GM18499 (cell line): Measurements from ENCODE around the gene KRTAP5-11.
"Not testable (repeated sequence)": the region's sequence is repeated elsewhere in the genome, so short reads cannot be mapped to it uniquely, and the experiment has no call there.

Source experiments
- ATAC-seq: cut with Tn5 transposase; IDR thresholded peaks from one replicate; pipeline ENCODE4 v1.9.1; 2021; ENCODE audit warnings: moderate number of reproducible peaks; ENCODE audit not compliant: insufficient read depth, unreplicated experiment

Gene KRTAP5-11, protein sequence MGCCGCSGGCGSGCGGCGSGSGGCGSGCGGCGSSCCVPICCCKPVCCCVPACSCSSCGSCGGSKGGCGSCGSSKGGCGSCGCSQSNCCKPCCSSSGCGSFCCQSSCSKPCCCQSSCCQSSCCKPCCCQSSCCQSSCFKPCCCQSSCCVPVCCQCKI

DNA sequence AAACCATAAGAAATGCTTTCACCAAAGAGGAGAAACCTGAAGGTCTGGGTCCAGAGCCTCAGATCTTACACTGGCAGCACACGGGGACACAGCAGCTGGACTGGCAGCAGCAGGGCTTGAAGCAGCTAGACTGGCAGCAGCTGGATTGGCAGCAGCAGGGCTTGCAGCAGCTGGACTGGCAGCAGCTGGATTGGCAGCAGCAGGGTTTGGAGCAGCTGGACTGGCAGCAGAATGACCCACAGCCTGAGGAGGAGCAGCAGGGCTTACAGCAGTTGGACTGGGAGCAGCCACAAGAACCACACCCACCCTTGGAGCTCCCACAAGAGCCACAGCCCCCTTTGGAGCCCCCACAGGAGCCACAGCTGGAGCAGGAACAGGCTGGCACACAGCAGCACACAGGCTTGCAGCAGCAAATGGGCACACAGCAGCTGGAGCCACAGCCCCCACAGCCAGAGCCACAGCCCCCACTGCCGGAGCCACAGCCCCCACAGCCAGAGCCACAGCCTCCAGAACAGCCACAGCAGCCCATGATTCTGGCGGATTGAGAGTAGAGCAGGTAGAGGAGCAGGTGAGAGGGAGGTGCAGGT lies at the start of gene KRTAP5-11:
TSS of gene KRTAP5-11 (minus strand) at position 567 of the 587 bp plus-strand sequence. CDS start at position 529, 38 bp downstream.
- ATAC-seq: no peak

DNA sequence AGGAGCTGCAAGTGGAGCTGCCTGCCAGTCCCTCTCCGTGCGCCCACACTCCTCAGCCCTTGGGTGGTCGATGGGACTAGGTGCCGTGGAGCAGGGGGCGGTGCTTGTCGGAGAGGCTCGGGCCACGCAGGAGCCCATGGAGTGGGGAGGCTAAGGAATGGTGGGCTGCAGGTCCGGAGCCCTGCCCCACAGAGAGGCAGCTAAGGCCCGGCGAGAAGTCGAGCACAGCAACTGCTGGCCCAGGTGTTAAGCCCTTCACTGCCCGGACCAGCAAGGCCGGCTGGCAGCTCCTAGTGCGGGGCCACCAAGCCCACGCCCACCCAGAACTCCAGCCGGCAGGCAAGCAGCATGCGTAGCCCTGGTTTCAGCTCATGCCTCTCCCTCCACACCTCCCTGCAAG lies 48.9 kb upstream of the KRTAP5-11 start:
- not testable (repeated sequence) for ATAC-seq

DNA sequence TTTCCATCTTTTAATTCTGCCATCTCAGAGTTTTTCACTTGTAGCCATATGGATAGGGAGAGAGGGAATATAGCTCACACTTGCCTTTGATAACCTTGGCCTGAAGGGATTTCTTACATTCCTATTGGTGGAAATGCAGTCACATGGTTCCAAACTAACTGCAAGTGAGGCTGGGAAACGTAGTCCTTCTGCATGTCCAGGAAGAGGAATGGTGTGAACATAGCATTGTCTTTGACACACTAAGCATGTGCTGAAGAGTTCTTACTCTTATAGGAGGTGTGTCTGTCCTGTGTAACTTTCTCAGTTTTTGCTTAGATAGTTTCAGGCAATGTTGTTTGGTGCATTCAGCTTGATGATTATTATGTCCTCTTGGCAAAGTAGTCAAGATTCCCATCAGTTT lies 47.4 kb upstream of the KRTAP5-11 start:
- ATAC-seq: not testable (repeated sequence)

DNA sequence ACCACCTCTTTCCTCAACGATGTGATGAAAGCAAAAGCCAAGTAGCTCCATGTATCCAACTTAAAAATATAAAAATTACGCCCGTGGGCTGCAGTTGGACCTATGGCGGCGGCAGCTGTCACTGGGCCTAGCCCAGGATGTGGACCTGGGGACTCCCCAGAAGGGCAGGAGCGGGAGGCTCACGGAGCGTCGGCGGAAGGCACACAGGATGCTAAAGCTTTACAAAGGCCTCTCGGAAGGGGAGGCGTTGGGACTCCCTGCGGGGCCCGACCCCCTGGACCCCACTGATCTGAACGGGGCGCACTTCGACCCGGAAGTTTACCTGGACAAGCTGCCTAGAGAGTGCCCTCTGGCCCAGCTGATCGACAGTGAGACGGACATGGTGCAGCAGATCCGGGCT lies 46.3 kb upstream of the KRTAP5-11 start:
- ATAC-seq: not testable (repeated sequence)

DNA sequence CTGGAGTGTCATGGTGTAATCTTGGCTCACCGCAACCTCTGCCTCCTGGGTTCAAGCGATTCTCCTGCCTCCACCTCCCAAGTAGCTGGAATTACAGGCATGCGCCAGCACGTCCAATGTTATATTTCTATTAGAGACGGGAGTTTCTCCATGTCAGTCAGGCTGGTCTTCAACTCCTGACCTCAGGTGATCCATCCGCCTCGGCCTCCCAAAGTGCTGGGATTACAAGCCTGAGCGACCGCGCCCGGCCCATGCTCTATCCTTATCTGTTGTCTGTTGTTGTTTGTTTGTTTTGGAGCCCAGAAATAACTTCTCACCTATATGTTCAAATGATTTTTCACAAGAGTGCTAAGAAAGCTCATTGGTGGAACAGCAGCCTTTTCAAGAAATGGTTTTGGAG lies 40.6 kb upstream of the KRTAP5-11 start:
- ATAC-seq: not testable (repeated sequence)

DNA sequence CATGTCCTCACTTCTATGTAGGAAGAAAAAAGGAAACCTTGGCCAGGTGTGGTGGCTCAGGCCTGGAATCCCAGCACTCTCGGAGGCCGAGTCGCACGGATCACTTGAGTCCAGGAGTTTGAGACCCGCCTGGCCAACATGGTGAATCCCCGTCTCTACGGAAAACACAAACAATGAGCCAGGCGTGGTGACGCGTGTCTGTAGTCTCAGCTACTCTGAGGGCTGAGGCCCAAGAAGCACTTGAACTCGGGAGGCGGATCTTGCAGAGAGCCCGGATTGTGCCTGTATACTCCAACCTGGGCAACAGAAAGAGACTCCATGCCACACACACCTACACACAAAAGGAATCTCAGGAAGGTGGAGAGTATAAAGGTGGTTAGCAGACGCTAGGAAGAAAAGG lies 39.9 kb upstream of the KRTAP5-11 start:
- ATAC-seq: not testable (repeated sequence)

DNA sequence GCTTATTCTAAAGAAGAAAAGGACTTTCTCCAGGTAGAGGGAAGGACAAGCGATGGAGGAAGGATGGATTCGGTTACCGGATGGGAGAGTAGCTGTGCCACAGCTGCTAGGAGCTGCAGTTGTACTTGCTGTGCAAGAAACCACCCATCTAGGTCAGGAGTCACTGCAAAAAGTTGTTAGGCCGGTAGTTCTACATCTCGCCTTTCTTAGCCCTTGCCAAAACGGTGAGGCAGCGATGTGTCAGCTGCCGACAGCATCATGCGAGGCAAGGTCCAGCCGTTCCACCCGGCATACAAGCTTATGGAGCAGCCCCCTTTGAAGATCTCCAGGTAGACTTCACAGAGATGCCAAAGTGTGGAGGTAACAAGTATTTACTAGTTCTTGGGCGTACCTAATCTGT lies 32.3 kb upstream of the KRTAP5-11 start:
- not testable (repeated sequence) for ATAC-seq

DNA sequence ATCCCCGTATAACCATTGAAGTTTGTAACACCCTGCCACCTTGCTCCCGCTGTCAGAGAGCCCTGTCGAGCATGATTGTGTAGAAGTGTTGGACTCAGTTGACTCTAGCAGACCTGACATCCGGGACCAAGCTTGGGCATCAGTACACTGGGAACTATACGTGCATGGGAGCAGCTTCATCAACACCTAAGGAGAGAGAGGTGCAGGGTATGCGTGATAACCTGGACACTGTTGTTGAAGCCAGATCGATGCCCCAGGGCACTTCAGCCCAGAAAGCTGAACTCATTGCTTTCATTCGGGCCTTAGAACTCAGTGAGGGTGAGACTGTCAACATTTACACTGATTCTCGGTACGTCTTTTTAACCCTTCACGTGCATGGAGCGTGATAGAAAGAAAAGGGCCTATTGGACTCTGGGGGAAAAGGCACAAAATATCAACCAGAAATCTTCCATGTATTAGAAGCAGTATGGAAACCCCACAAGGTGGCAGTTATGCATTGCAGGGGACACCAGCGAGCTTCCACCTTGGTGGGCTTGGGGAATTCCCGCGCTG lies 31.8 kb upstream of the KRTAP5-11 start:
- not testable (repeated sequence) for ATAC-seq

DNA sequence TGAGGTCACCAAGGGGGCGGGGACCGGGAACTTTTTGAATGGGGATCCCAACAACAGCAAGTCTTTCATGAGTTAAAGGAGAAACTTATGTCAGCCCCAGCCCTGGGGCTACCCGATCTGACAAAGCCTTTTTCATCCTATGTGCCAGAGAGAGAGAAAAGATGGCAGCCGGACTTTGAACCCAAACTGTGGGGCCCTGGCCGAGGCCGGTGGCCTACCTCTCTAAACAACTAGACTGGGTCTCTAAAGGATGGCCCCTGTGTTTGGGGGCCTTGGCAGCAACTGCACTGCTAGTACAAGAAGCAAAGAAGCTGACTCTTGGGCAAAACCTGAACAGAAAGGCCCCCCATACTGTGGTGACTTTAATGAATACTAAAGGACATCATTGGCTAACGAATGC lies 31.3 kb upstream of the KRTAP5-11 start:
- not testable (repeated sequence) for ATAC-seq

DNA sequence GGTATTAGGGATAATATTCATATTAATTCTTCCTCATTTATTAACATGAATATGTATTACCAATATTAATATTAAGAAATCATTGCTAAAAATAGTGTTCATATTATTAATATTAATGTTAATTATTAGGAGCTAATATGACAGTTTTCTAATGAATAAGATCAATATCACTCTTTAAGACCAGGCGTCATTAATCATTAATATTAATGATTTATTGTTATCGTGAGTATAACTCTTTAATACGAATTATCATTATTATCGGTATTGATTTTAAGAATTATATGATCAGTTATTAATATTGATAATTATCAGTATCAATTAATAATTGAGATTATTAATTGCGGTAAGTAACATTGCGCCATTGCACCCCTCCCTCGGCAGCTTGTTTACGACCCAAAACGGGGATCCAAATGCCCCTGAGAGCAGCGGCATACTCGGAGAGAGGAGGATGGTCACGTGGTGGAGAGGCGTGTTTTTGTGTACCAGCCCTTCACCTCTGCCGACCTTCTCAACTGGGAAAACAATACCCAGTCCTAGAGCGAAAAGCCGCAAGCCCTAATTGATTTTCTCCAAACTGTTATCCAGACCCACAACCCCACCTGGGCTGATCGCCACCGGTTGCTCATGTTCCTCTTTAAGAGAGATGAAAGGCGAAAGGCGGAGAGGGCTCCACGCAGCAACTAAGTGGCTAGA lies 28.7 kb upstream of the KRTAP5-11 start:
- not testable (repeated sequence) for ATAC-seq

DNA sequence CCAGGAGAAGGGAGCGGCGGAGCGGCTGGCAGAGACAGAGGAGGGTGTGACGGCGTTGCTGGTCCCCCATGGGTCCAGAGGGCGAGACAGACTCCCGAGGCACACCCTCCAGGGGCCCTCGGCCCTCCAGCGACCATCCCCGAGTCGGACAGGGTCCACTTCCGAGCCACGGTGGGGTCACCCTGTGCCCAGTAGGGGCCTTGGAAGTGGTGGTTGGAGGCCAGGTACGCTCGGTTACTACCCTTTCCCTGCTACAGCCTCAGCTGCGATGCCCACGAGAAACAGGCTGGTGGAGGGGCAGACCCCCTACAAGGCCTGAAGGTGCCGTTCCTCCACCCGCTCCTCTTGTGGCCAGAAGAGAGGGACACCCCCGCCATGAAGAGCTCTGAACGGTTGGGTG lies 25.6 kb upstream of the KRTAP5-11 start:
- not testable (repeated sequence) for ATAC-seq

DNA sequence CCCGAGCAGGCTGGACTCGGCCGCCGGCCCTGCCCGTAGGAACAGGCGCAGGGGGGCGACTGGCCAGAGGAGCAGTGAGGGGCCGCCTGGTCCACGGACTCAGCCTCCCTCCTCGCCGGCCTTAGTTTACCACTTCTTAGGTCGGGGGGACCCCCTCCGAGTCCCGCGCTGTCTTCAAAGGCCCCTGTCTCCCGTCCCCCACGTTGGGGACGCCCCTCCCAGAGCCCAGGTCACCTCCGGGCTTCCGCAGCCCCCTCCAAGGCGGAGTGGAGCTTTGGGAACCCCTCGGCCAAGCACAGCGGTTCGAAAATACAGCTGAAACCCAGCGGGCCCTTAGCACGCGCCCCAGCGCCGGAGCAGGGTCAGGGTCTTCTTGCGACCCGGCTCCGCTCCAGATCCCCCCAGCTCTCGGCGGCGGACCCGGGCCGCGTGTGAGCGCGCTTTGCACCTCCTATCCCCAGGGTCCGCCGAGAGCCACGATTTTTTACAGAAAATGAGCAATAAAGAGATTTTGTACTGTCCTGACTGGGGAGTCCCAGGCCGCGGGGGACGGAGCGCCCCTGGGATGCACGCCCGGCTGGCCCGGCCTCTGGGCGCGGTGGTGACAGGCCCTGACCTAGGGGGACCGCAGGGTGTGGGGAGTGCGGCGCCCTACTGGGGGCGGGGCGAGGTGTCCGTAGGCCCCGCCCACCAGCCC lies 25.0 kb upstream of the KRTAP5-11 start:
- not testable (repeated sequence) for ATAC-seq

DNA sequence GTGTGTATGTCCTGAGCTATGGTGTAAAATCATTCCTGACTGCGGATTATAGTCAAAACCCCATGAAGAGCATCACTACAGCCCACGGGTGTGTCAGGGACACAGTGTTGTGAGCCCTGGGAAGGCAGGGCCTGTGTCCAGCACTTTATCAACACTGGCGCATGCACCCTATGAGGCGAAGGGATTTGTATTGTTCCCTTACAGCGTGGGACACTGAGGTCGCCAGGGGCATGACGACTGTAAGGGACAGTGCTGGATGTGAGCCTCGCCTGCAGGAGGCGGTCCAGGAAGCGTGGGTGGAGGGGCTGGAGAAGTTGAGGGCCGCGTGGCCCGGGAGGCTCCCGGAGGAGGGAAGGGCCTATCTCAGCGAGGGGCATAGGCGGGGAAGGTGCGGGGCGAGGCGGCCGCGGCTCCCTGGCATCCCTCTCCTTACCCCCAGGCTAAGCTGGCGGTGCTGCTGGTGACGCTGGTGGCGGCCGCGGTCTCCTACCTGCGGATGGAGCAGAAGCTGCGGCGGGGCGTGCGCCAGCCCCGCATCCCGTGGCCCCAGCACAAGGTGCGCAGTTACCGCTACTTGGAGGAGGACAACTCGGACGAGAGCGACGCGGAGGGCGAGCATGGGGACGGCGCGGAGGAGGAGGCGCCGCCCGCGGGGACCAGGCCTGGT lies 24.3 kb upstream of the KRTAP5-11 start:
- not testable (repeated sequence) for ATAC-seq

DNA sequence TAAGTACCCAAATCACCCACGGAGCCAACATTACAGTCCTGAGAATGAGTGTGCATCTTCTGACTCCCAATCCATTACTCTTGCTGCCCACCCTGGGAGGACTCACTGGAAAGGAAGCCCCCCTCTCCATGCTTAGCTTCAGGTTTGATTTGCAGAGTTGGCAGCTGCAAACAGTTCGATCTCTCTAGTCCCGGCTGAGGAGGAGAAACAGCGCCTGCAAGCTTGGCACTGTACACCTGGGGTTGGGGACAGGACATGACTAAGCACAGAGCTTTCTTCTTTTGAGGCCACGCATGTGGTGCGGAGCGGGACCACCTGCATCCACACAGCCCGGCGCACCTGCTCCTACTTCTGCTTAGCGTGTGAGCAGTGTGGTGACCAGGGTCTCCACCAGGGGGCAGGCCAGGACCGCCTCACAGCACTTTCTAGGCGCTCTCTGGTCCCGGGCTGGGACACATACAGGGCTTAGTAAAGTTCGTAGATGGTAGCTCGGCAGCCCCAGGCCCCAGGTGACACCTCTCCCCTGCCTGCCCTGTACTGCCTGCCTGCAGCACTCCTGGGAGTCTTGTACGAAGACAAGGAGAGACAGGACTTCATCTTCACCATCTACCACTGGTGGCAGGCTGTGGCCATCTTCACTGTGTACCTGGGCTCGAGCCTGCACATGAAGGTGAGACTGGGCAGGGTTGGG lies 22.3 kb upstream of the KRTAP5-11 start:
- not testable (repeated sequence) for ATAC-seq

DNA sequence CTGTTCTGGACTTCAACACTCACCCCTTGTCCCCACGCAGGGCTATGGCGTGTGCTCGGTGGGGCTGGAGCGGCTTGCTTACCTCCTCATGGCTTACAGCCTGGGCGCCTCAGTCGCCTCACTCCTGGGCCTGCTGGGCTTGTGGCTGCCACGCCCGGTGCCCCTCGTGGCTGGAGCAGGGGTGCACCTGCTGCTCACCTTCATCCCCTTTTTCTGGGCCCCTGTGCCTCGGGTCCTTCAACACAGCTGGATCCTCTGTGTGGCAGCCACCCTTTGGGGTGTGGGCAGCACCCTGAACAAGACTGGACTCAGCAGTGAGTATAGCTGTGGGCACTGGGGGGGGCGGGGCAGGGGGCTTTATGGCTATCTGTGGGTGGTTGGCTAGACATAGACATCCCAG lies 20.5 kb upstream of the KRTAP5-11 start:
- ATAC-seq: not testable (repeated sequence)

DNA sequence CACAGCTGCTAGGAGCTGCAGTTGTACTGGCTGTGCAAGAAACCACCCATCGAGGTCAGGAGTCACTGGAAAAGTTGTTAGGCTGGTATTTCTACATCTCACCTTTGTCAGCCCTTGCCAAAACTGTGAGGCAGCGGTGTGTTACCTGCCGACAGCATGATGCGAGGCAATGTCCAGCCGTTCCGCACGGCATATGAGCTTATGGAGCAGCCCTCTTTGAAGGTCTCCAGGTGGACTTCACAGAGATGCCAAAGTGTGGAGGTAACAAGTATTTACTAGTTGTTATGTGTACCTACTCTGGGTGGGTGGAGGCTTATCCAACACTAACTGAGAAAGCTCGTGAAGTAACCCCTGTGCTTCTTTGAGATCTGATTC lies 6.9 kb upstream of the KRTAP5-11 start:
- ATAC-seq: not testable (repeated sequence)

DNA sequence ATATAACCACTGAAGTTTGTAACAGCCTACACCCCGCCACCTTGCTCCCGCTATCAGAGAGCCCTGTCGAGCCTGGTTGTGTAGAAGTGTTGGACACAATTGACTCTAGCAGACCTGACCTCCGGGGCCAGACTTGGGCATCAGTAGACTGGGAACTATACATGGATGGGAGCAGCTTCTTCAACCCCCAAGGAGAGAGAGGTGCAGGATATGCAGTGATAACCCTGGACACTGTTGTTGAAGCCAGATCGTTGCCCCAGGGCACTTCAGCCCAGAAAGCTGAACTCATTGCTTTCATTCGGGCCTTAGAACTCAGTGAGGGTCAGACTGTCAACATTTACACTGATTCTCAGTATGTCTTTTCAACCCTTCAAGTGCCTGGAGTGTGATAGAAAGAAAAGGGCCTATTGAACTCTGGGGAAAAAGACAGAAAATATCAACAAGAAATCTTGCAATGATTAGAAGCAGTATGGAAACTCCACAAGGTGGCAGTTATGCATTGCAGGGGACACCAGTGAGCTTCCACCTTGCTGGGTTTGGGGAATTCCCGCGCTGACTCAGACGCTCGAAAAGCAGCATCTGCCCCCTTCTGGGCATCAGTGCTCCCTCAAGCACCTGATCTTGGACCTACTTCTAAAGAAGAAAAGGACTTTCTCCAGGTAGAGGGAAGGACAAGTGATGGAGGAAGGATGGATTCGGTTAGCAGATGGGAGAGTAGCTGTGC lies 6.3 kb upstream of the KRTAP5-11 start:
- ATAC-seq: not testable (repeated sequence)

DNA sequence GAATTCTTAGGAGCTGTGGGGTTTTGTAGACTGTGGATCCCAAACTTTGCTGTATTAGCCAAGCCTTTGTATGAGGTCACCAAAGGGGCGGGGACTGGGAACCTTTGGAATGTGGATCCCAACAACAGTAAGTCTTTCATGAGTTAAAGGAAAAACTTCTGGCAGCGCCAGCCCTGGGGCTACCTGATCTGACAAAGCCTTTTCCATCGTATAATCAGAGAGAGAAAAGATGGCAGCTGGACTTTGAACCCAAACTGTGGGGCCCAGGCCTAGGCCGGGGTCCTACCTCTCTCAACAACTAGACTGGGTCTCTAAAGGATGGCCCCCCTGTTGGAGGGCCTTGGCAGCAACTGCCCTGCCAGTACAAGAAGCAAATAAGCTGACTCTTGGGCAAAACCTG lies 5.6 kb upstream of the KRTAP5-11 start:
- ATAC-seq: not testable (repeated sequence)

DNA sequence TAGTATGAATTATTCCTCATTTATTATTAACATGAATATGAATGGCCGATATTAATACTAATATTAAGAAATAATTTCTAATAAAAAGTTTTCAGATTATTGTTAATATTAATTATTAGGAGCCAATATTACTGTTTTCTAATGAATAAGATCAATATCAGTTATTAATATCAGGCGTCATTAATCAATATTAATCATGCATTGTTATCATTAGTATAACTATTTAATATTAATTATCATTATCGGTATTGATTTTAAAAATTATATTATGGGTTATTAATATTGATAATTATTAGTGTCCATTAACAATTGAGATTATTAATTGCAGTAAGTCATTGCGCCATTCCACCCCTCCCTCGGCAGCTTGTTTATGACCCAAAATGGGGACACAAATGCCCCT lies 3.0 kb upstream of the KRTAP5-11 start:
- ATAC-seq: not testable (repeated sequence)
